Superior temporal gyrus (tissue), 1 donor: ENCODE results near the gene ASPDH.
"Not testable (repeated sequence)": the region's sequence is repeated elsewhere in the genome, so short reads cannot be mapped to it uniquely, and the experiment has no call there.

Source experiments
- DNase-seq: peaks from one replicate; pipeline ENCODE4 v3.0.0-alpha.2; 2016; ENCODE audit errors: extremely low spot score

Gene ASPDH

DNA sequence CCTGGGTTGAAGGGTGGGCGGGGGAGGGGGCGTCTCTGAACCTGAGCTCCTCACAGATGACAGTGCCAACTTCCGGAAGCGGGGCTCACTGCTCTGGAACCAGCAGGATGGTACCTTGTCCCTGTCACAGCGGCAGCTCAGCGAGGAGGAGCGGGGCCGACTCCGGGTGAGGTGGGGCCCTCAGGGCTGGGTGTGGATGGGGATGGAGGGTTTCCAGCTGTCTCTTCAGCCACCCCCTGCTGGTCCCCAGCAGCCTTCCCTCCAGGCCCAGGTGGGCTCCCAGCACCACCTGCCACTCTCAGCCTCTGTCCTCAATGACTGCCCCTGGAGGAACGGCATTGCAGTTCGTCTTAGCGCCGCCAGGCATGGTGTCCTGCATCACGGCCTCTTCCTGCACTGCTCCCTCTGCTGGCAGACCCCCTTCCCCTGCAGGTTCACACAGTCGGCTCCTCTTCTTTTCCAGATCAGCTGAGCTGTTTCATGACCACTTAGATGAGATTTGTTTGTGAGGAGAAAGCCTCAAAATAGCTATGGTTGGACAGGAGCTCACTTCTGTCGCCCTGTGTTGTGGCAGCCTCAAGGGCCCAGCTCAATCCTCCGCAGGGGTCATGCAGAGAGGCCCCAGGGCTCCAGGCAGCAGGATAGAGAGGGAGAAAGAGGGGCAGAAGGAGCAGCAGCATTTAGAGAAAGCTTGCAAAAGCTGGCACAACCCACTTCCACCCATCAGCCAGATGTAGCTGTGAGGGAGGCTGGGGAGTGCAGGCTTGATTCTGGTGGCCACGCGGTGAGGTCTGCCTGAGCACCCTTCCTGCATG, 34.6 kb downstream of the ASPDH start:
- peak; percentile 31 for DNase-seq

DNA sequence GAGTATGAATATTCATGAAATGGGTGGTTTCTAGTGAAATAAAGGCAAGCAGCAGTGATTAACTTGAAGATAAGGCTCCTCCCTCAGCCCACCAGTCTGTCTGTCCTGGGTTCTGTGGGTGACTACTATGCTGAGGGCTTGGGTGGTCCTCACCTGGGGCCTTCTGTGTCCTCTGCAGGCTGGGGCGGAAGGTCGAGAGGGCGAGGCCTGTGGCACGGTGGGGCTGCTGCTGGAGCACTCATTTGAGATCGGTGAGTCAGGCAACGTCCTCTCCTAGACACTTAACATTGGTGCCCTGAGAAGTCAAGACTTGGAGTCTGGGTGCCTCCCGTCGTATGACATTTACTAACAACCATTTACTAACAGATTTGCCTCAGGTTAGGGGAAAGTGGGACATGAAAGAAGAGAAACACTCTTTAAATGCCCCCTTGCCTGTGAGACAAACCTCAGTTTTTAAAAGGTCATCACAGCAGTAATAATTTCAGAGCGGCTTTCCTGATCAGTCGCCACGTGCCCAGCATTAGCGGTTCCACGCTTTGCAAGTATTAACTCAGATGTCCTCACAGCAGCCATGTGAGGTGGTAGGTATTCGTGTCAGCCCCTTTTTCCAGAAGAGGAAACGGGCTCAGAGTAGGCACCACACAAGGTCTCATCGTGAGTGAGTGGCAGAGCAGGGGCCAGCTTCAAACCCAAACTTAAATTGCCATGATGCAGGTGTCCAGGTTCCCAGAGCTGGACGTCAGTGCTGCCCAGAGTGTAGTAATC, 35.8 kb downstream of the ASPDH start:
- DNase-seq, result no peak

GRCh38 chr19:50476907-50477238, 36.8 kb downstream of the ASPDH start:
- no peak for DNase-seq

DNA sequence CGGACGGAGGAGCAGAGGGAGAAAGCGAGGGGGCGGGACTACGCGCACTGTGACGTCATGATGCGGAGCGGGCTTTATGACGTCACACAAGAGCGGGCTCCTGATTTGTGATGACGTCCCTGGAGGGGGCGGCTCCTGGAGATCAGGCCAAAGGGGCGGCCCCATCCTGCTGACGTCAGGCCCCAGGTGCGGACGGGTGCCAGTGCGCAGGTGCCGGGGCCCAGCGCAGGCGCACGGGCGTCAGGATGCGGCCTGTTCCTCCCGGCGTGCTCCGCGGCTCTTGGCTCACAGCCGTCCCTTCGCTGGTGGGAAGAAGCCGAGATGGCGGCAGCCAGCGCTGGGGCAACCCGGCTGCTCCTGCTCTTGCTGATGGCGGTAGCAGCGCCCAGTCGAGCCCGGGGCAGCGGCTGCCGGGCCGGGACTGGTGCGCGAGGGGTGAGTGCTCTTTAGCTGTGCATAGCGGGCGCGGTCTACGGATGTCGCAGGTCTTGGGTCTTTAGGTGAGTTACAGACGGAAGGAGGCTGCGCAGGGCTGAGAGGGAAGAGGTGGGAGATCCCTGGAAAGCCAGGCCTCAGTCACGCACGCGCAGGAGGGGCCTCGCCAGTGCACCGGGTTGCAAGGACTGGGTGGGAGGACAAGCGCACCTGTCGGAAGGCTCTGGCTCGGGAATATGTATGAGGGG, 37.3 kb downstream of the ASPDH start, which contains the start of the genes EMC10 and GARIN5A:
EMC10 (plus strand) TSS at position 284 of the 683 bp plus-strand sequence; CDS start at position 322, 38 bp downstream.
GARIN5A (minus strand) TSS at position 625 of the 683 bp plus-strand sequence; CDS start at position 165, 460 bp downstream.
- peak; percentile 89 for DNase-seq

- no peak for DNase-seq
Observed at GRCh38 chr19:50475736-50476223, 37.9 kb downstream of the ASPDH start.

DNA sequence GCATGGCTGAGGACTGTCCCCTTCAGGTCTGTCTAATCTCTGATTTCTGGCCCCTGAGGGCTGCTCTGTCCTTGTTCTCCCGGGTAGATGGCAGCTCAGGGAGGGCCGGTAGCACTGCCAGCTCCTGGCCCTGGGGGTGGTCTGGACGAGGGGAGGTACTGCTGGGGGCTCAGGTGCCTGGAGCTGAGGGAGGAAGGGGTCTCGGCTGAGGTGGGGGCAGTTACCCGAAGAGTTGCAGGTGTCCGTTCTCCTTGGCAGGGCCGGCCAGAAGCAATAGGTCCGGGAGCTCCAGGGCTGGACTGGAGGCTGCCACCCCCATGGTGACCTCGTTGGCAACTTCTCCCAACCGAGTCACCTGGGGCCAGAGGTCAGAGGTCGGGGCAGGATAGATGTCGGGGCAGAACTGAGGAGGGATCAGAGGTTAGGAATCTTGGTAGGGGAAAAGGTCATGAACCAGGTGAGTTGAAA, 38.6 kb downstream of the ASPDH start:
- DNase-seq, result no peak

GRCh38 chr19:50473336-50473735, 40.4 kb downstream of the ASPDH start:
- not testable (repeated sequence) for DNase-seq

DNA sequence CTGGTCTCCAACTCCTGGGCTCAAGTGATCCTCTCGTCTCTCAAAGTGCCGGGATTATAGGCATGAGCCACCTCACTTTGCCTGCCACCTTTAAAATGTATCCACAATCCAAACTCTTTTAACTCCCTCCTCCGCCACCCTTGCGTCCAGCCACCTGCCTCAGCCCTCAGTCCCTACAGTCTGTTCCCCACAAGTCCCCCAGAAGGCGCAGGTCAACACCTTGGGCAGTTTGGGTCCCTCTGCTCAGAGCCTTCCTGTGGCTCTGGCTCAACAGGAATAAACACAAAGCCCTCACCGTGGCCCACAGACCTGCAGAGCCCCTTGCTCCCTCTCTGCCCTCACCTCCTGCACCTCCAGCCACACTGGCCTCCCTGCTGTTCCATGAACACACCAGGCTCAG, 44.9 kb downstream of the ASPDH start:
- DNase-seq, result no peak

GRCh38 chr19:50467566-50467965, 46.1 kb downstream of the ASPDH start:
- no peak for DNase-seq

GRCh38 chr19:50466706-50467039, 47.0 kb downstream of the ASPDH start:
- no peak for DNase-seq

- no peak for DNase-seq
Observed at GRCh38 chr19:50465986-50466705, 47.6 kb downstream of the ASPDH start.

- no peak for DNase-seq
Observed at GRCh38 chr19:50465000-50465399, 48.7 kb downstream of the ASPDH start.

DNA sequence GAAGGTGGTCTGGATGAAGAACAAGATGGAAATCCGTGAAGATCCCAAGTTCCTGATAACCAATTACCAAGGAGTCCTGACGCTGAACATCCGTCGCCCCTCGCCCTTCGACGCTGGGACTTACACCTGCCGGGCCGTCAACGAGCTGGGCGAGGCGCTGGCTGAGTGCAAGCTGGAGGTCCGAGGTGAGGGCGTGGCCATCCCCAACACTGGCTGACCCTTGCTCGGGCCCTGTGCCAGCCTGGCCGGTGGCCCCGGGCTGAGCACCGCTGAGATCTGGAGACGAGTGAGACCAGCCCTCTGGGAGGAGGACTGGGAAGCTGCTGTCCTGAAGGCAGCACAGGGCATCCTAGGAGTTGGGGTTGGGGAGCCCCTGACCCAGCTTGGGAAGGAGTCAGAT, 49.4 kb downstream of the ASPDH start:
- no peak for DNase-seq

DNA sequence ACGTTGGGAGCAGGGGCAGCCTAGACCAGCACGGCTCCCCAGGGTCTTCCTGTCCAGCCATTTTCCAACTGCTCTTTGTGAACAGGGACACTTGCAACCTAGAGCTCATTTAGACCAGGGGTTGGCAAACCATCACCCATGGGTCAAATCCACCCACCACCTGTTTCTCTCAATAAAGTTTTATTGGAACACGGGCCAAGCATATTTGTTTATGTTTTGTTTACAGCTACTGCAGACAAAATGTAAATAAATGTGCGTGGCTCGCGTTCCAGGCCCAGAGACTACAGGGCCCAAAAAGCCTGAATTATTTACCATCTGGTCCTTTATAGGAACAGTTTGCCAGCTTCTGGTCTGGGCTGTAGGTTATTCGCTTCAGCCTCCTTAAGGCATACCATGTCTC, 50.7 kb downstream of the ASPDH start:
- no peak for DNase-seq
